SH-SY5Y (cell line): ENCODE data around the gene MEX3C.

Experiments used
- GATA2 ChIP-seq: IDR thresholded peaks from 2 replicates; pipeline ENCODE4 v1.6.1; 2011; ENCODE audit warnings: mild to moderate bottlenecking, low read depth, low read length
- GATA3 ChIP-seq: IDR thresholded peaks from 2 replicates; pipeline ENCODE4 v1.6.1; 2011; ENCODE audit warnings: low read depth, mild to moderate bottlenecking, low read length, moderate library complexity

DNA sequence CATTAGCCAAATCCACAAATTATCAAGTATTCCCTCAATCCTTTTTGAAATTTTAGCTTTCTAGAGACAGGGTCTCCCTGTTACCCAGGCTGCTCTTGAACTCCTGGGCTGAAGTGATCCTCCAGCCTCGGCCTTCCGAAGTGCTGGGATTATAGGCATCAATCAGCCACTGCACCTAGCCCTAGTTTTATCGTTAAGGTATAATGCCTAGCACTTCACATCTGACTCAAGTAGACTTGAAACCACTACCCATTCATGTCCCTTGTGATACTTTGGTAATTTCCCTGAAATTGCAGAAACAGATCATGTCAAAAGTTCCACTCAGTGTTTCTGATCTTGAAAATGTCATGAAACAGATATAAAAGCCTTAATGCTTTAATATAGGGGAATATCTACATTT lies 26.3 kb downstream of the MEX3C start:
- no peak for TF ChIP-seq GATA2
- no peak for TF ChIP-seq GATA3
